Right cardiac atrium (tissue), 5 donors: Measurements from ENCODE around the gene WNT11. TPM values are rescaled to one million over a fixed set of nuclear protein-coding genes. Genes with fewer than 3 reads are reported as not detected.

ENCODE experiments used
- ATAC-seq, 2 donors: fragments of 200-7000 bp; cut with Tn5 transposase; one replicate each; pipeline versions ENCODE4 v1.8.0 to v1.9.1; 2020; ENCODE audit warnings: moderate library complexity in 2 of 2, mild to moderate bottlenecking in 1 of 2
- DNase-seq, 3 donors: peaks; one replicate each; pipeline ENCODE4 v3.0.0-alpha.2; 2020
- H3K27ac ChIP-seq: one replicate; pipeline ENCODE4 v1.5.1; 2013; ENCODE audit warnings: mild to moderate bottlenecking, low read length, control low read depth, moderate library complexity
- H3K27me3 ChIP-seq: one replicate; pipeline ENCODE4 v1.6.1; 2013; ENCODE audit not compliant: control insufficient read depth, insufficient read depth
- H3K4me1 ChIP-seq: one replicate; pipeline ENCODE4 v1.6.1; 2013; ENCODE audit warnings: low read length; ENCODE audit not compliant: control insufficient read depth, insufficient read depth
- H3K4me3 ChIP-seq: one replicate; pipeline ENCODE4 v1.5.1; 2013; ENCODE audit warnings: low read length, control low read depth
- H3K9me3 ChIP-seq: one replicate; pipeline ENCODE4 v1.6.1; 2013; ENCODE audit warnings: low read length; ENCODE audit not compliant: control insufficient read depth
- WGBS: extraction: QIAGEN DNeasy Blood & Tissue Kit; methylation state at CpG from one replicate; pipeline ENCODE4 v1.1.7; 2013; 5-methylcytosine and 5-hydroxymethylcytosine counted together
- intact Hi-C, 4 donors: fragments of 100-400 bp; cut with DNase I; formaldehyde crosslinking; loops; one replicate each; pipeline versions ENCODE4 v1.11.0 to v1.14.0; 2022 to 2023
- polyA plus RNA-seq: library from polyadenylated mRNA; stranded (reverse); fragments of 200-250 nt; gene quantifications from one replicate; pipeline ENCODE4 v1.2.3, GENCODE V29; 2013
- total RNA-seq, 4 donors: library from RNA; stranded (reverse); fragmentation: NEBNext Ultra II Directional; extraction: Animal tissue kit (Norgen Biotek cat#: 25700); gene quantifications; one replicate each; pipeline ENCODE4 v1.2.1, GENCODE V29; 2021
- donor health status: healthy with polysubstance abuse.
- donor health status: DM: no; HTN: yes; CAD: no.
- donor health status: DM: no; HTN: no; CAD: no.
- donor health status: DM: no; HTN: yes; CAD: no; lungs with severe emphysema.
- donor health status: DM: yes; HTN: yes; CAD: no.

Gene WNT11
- total and polyA plus RNA-seq, 5 donors: 2.1 to 7.1 (median 2.9) TPM

GRCh38 chr11:76237914-76238313 is 31.6 kb upstream of the WNT11 start:
- no peak for ATAC-seq
- intact Hi-C loops: no loop called here
- no peak for DNase-seq
- H3K27me3 ChIP-seq: no peaks in the 10 kb centered on the region
- H3K4me3 ChIP-seq: no peak overlapping the region
- no peak overlapping the region for H3K27ac ChIP-seq
- H3K9me3 ChIP-seq: no peaks in the 10 kb centered on the region
- no peaks in the 10 kb centered on the region for H3K4me1 ChIP-seq

GRCh38 chr11:76237000-76237649 is 30.8 kb upstream of the WNT11 start:
- Histone ChIP-seq H3K27me3 (no peaks in the 10 kb centered on the region), H3K9me3 (no peaks in the 10 kb centered on the region), H3K4me3 (no peak overlapping the region), H3K4me1 (no peaks in the 10 kb centered on the region), H3K27ac (no peak overlapping the region)
- intact Hi-C loops: no loop called here
- DNase-seq: no peak
- 87% methylated on average over 8 of the region's 8 CpGs for WGBS
- ATAC-seq: no peak

DNA sequence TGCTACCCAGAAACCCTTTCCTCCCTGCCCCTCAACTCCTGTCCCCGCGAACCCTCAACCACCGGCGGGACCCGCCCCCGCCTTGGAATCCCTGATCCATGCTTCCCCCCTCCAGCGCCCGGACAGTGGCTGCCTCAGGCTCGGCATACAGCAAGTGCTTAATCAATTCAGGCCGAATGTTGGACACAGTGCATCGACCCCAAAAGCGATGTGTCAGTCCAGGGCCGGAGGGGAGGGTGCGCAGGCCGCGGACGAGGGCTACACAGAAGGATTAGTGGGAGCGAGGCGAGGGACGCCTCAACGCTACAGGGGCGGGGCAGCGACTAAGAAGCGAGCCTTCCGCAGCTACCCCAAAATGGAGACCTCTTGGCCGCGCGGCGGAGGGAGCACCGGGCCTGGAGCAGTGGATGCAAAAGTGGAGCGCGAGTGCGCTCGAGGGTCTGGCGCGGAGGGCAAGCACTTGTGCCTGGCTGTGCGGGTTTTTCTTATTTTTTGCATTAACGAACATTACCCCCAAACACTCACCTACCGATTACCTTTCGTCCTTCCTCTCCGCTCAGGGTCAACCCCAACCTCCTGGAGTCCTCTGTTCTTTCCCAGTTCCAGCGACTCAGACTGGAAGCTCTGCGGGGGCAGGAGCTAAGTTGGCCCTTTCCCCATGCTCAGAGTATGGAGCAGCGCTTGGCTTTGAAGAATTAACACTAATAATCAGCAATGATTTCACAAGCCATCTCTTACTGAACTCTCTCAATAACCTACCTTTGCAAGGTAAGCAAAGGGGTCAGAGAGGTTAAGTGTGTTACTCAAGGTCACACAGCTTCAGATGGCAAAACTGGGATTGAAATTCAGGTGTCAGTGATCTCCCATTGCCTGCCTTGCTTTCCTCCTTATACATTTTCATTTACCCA is 30.0 kb upstream of the WNT11 start:
- no peaks in the 10 kb centered on the region for H3K9me3 ChIP-seq
- DNase-seq (peak; percentile 75 to 89 (median 87)), ATAC-seq (peak; percentile 49 to 56)
- 4% methylated on average over 44 of the region's 44 CpGs for WGBS
- H3K27me3 ChIP-seq: no peaks in the 10 kb centered on the region
- intact Hi-C loops: no loop called here
- H3K4me3 ChIP-seq: peak overlapping the region; percentile 49
- peak overlapping the region; percentile 1 for H3K27ac ChIP-seq
- no peaks in the 10 kb centered on the region for H3K4me1 ChIP-seq

DNA sequence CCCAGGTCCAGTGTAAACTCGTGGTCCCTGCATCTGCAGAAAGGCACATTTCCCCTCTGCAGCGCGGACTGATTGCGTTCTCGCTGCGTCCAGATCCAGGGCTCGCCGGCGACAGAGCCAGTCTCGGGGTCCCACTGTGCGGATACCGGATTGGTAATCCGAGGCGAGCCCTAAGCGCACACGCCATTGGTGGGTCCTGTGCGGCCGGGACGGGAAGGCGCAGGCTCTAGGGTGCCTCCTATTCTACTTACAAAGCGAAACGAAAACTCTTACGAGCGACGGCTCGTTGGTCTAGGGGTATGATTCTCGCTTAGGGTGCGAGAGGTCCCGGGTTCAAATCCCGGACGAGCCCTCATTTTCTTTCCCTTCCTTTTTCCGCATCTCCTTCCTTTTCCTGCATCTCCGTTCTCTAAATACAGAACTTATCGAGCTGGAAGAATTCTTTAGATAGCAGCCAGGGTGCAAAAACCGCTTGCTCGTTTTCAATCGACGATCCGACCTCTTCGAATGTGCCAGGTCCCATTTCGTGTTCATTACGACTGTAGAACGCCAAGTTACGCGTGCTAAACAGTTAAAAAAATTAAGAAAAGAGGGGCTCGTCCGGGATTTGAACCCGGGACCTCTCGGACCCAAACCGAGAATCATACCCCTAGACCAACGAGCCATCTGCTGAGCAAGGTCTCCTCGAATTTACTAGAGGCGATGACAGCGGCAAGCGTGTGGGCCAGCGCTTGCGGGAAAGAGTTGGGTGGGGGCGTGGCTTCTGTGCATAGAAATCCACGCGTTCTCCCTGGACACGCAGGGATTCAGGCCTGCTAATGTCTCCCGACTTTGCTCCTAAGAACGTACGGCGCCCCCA is 29.2 kb upstream of the WNT11 start:
- H3K4me3 ChIP-seq: peak overlapping the region; percentile 49
- DNase-seq (peak; percentile 90 to 96 (median 95)), ATAC-seq (peak; percentile 92 to 93)
- peak overlapping the region; percentile 66 for H3K27ac ChIP-seq
- no peaks in the 10 kb centered on the region for H3K4me1 ChIP-seq
- H3K27me3 ChIP-seq: no peaks in the 10 kb centered on the region
- H3K9me3 ChIP-seq: no peaks in the 10 kb centered on the region
- under 1% methylated on average over 65 of the region's 65 CpGs for WGBS
- intact Hi-C loops: no loop called here

DNA sequence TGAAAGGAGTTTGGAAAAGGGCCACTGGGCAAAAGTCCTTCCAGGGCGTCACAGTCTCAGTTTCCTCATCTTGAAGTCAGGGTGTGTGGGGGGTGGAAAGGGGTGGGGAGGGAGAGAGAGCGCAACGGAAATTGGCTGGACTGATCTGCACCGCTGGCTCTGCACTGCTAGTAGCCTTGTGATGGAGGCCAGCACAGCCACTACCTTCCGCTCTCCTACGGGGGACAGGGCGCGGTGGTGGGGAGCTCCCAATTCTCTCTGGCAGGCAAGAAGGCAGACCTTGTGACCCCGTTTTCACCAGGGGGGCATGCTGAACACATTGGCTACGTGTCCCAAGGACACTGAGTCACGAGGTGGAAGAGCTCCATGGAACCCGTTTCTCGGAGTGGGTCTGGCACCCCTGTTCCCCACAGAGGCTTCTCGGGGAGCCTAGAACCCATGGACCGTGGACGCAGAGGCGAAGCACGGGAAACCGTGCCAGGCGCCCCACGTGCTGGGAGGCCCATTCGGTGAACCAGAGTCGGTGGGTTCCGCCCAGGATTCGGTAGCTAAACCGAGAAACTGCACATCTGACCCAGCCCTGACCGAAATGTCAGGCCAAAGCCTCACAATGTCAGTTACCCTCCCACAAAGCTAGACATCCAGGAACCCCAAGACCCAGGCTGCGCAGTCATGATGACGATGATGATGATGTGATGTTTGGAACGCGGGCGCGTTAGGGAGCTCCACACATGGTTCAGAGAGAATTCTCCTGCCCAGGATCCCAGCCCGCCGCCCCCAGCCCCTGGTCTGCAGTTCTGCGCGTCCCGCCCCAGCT is 28.3 kb upstream of the WNT11 start:
- DNase-seq (peak; percentile 76 to 85 (median 84)), ATAC-seq (peak; percentile 70 to 73)
- 4% methylated on average over 38 of the region's 38 CpGs for WGBS
- Histone ChIP-seq H3K9me3 (no peaks in the 10 kb centered on the region), H3K4me1 (no peaks in the 10 kb centered on the region), H3K27ac (peak overlapping the region; percentile 32), H3K4me3 (peak overlapping the region; percentile 49), H3K27me3 (no peaks in the 10 kb centered on the region)
- intact Hi-C loops: no loop called here

GRCh38 chr11:76234021-76234415 is 27.7 kb upstream of the WNT11 start:
- DNase-seq (peak; percentile 75 to 81 (median 79)), ATAC-seq (peak in 1 of 2 donors; percentile 15)
- Histone ChIP-seq H3K4me3 (no peak overlapping the region), H3K4me1 (no peaks in the 10 kb centered on the region), H3K27ac (peak overlapping the region; percentile 32), H3K27me3 (no peaks in the 10 kb centered on the region), H3K9me3 (no peaks in the 10 kb centered on the region)
- 56% methylated on average over 8 of the region's 8 CpGs for WGBS
- intact Hi-C loops: no loop called here

DNA sequence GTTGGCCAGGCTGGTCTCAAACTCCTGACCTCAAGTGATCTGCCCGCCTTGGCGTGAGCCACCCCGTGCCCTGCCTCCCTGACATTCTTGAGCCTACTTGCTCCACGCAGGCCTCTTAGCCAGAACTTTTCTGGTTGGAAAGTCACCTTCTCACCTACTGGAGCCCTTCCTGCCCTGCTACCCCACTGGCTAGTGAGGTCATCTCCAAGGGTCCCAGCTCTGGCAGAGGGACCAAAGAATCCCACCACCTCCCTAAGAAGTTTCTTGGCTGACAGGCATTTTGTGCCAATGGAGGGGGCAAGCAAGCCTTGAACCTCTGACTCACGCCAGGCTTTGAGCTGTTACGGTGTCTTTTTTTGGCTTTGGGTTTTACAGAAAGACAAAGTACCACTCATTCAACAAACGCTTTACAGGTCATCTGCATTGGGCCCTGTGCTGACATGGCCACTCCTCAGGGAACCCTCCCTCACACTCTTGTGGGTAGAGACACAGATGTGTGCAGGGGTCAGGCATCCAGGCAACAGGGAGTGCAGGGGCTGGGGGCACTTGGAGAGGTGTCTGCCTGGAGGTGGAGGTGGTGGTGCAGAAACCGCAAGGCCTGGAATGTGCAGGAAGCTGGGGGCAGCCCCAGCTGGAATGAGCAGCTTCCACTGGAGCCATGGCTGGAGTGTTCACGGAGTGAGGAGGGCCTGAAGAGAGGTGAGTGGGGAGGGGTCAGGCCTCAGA is 27.1 kb upstream of the WNT11 start:
- Histone ChIP-seq H3K27ac (no peak overlapping the region), H3K4me3 (no peak overlapping the region), H3K27me3 (no peaks in the 10 kb centered on the region), H3K4me1 (no peaks in the 10 kb centered on the region), H3K9me3 (no peaks in the 10 kb centered on the region)
- intact Hi-C loops: no loop called here
- WGBS: 95% methylated on average over 9 of the region's 9 CpGs
- no peak for ATAC-seq
- DNase-seq: no peak

GRCh38 chr11:76232026-76232665 is 25.8 kb upstream of the WNT11 start:
- 77% methylated on average over 10 of the region's 10 CpGs for WGBS
- DNase-seq: peak in 1 of 3 donors; percentile 32
- ATAC-seq: no peak
- no peak overlapping the region for H3K4me3 ChIP-seq
- intact Hi-C loops: no loop called here
- H3K27ac ChIP-seq: no peak overlapping the region
- H3K9me3 ChIP-seq: no peaks in the 10 kb centered on the region
- no peaks in the 10 kb centered on the region for H3K27me3 ChIP-seq
- no peaks in the 10 kb centered on the region for H3K4me1 ChIP-seq

GRCh38 chr11:76231121-76231738 is 24.9 kb upstream of the WNT11 start:
- H3K27me3 ChIP-seq: no peaks in the 10 kb centered on the region
- no peak overlapping the region for H3K4me3 ChIP-seq
- no peaks in the 10 kb centered on the region for H3K9me3 ChIP-seq
- no peak for ATAC-seq
- 88% methylated on average over 6 of the region's 6 CpGs for WGBS
- H3K4me1 ChIP-seq: no peaks in the 10 kb centered on the region
- intact Hi-C loops: no loop called here
- no peak overlapping the region for H3K27ac ChIP-seq
- no peak for DNase-seq
